Vagina (tissue), 2 donors: Measurements from ENCODE around the gene COBL. TPM values are rescaled to one million over a fixed set of nuclear protein-coding genes. Genes with fewer than 3 reads are reported as not detected.

ENCODE experiments used
- DNase-seq, 2 donors: peaks; one replicate each; pipeline ENCODE4 v3.0.0-alpha.2; 2017; ENCODE audit errors: extremely low spot score in 2 of 2
- H3K27ac ChIP-seq: fragments of 200-600 bp; sonication (generic); one replicate; pipeline ENCODE4 v1.5.1; 2019
- H3K27me3 ChIP-seq: fragments of 200-600 bp; sonication (generic); one replicate; pipeline ENCODE4 v1.5.1; 2019
- H3K36me3 ChIP-seq, 2 donors: fragments of 200-600 bp; sonication (generic); one replicate each; pipeline ENCODE4 v1.5.1; 2017 to 2019
- H3K4me1 ChIP-seq: fragments of 200-600 bp; sonication (generic); one replicate; pipeline ENCODE4 v1.5.1; 2019
- H3K4me3 ChIP-seq, 2 donors: fragments of 200-600 bp; sonication (generic); 1 replicate in 1 of 2; 2 replicates in 1 of 2; pipeline ENCODE4 v1.5.1; 2016 to 2019
- H3K9me3 ChIP-seq: fragments of 200-600 bp; sonication (generic); one replicate; pipeline ENCODE4 v1.5.1; 2019
- CTCF ChIP-seq, 3 experiments: fragments of 450-650 bp in 2 of 3; fragments of 200-600 bp in 1 of 3; sonication (generic) in 1 of 3; IDR thresholded peaks; one replicate each; pipeline ENCODE4 v1.5.1; 2017 to 2019; ENCODE audit warnings: antibody characterized with exemption in 3 of 3, mild to moderate bottlenecking in 2 of 3, moderate library complexity in 2 of 3
- POLR2A ChIP-seq, 2 donors: fragments of 450-650 bp; IDR thresholded peaks; one replicate each; pipeline ENCODE4 v1.6.1; 2017; ENCODE audit warnings: antibody characterized with exemption in 2 of 2, mild to moderate bottlenecking in 2 of 2, moderate library complexity in 2 of 2
- POLR2AphosphoS5 ChIP-seq, 2 donors: sonication (generic); formaldehyde crosslinking; IDR thresholded peaks; one replicate each; pipeline ENCODE4 v1.9.0; 2017; ENCODE audit warnings: antibody characterized with exemption in 2 of 2, mild to moderate bottlenecking in 2 of 2, low read depth in 1 of 2; ENCODE audit not compliant: insufficient read depth in 1 of 2
- intact Hi-C: fragments of 100-400 bp; cut with DNase I; formaldehyde crosslinking; loops from one replicate; pipeline ENCODE4 v1.15.1; 2023
- total RNA-seq: library from RNA; depleted of rRNA; stranded (reverse); fragments of >200 nt; gene quantifications from one replicate; pipeline ENCODE4 v1.2.3, GENCODE V29; 2016

Gene COBL
- total RNA-seq, 1 donor from 2014 or later, result 9.3 TPM

GRCh38 chr7:51082096-51082840 is 234.3 kb downstream of the COBL start:
- H3K4me3 ChIP-seq, result no peak overlapping the region
- TF ChIP-seq POLR2AphosphoS5 (IDR thresholded peaks at IDR 0.05; ENCODE audit: insufficient read depth in 1 of 2, low read depth in 1 of 2), result no peak
- no peak for TF ChIP-seq POLR2A (IDR thresholded peaks at IDR 0.05)
- TF ChIP-seq CTCF (IDR thresholded peaks at IDR 0.05), result no peak
- no peaks in the 10 kb centered on the region for H3K36me3 ChIP-seq
- DNase-seq, result no peak
- no peaks in the 10 kb centered on the region for H3K27me3 ChIP-seq
- peaks cover 8% of the 10 kb centered on the region for H3K4me1 ChIP-seq
- H3K9me3 ChIP-seq, result no peaks in the 10 kb centered on the region
- intact Hi-C loops, result no loop called here
- no peak overlapping the region for H3K27ac ChIP-seq

- DNase-seq, result no peak
- Histone ChIP-seq H3K4me1 (peaks cover 8% of the 10 kb centered on the region), H3K36me3 (no peaks in the 10 kb centered on the region), H3K27ac (no peak overlapping the region), H3K9me3 (no peaks in the 10 kb centered on the region), H3K4me3 (no peak overlapping the region), H3K27me3 (no peaks in the 10 kb centered on the region)
- no peak for TF ChIP-seq CTCF (IDR thresholded peaks at IDR 0.05)
- no peak for TF ChIP-seq POLR2A (IDR thresholded peaks at IDR 0.05)
- TF ChIP-seq POLR2AphosphoS5 (IDR thresholded peaks at IDR 0.05; ENCODE audit: insufficient read depth in 1 of 2, low read depth in 1 of 2), result no peak
- intact Hi-C loops, result no loop called here
These were observed 235.2 kb downstream of the COBL start for GRCh38 chr7:51081270-51081890.

GRCh38 chr7:51080622-51081269 is 235.9 kb downstream of the COBL start:
- DNase-seq, result no peak
- H3K4me3 ChIP-seq, result no peak overlapping the region
- intact Hi-C loops, result no loop called here
- no peaks in the 10 kb centered on the region for H3K9me3 ChIP-seq
- no peaks in the 10 kb centered on the region for H3K36me3 ChIP-seq
- H3K4me1 ChIP-seq, result peaks cover 8% of the 10 kb centered on the region
- TF ChIP-seq CTCF (IDR thresholded peaks at IDR 0.05) (no peak), POLR2AphosphoS5 (IDR thresholded peaks at IDR 0.05; ENCODE audit: insufficient read depth in 1 of 2, low read depth in 1 of 2) (no peak), POLR2A (IDR thresholded peaks at IDR 0.05) (no peak)
- no peaks in the 10 kb centered on the region for H3K27me3 ChIP-seq
- H3K27ac ChIP-seq, result no peak overlapping the region

GRCh38 chr7:51080216-51080615 is 236.4 kb downstream of the COBL start:
- no peak for TF ChIP-seq POLR2AphosphoS5 (IDR thresholded peaks at IDR 0.05; ENCODE audit: insufficient read depth in 1 of 2, low read depth in 1 of 2)
- no peak for TF ChIP-seq CTCF (IDR thresholded peaks at IDR 0.05)
- no peak for TF ChIP-seq POLR2A (IDR thresholded peaks at IDR 0.05)
- Histone ChIP-seq H3K4me1 (peaks cover 8% of the 10 kb centered on the region), H3K27ac (no peak overlapping the region)

More at GRCh38 chr7:51080216-51080615, 236.4 kb downstream of the COBL start:
- H3K36me3 ChIP-seq, result no peaks in the 10 kb centered on the region
- no peaks in the 10 kb centered on the region for H3K27me3 ChIP-seq
- H3K9me3 ChIP-seq, result no peaks in the 10 kb centered on the region
- no peak overlapping the region for H3K4me3 ChIP-seq
- intact Hi-C loops, result no loop called here
- DNase-seq, result no peak
